WERI-Rb-1 (cell line): ENCODE results near the gene ZNF273.

Source experiments
- DNase-seq: peaks from one replicate; pipeline ENCODE4 v3.0.0-alpha.2; 2020
- H3K27ac ChIP-seq: fragments of 250-450 bp; sonication (Bioruptor Pico); 2 replicates; pipeline ENCODE4 v1.5.1; 2020; ENCODE audit warnings: mild to moderate bottlenecking, moderate library complexity
- H3K27me3 ChIP-seq: fragments of 250-450 bp; sonication (Bioruptor Pico); 2 replicates; pipeline ENCODE4 v1.5.1; 2021; ENCODE audit warnings: mild to moderate bottlenecking, low read depth, moderate library complexity; ENCODE audit not compliant: insufficient read depth, severe bottlenecking
- H3K36me3 ChIP-seq: fragments of 250-450 bp; sonication (Bioruptor Pico); 2 replicates; pipeline ENCODE4 v1.5.1; 2020; ENCODE audit warnings: mild to moderate bottlenecking, moderate library complexity
- H3K4me3 ChIP-seq: 2 replicates; pipeline ENCODE4 v1.5.1; 2011; ENCODE audit warnings: low read depth, mild to moderate bottlenecking, control low read depth, low read length
- H3K9me3 ChIP-seq: fragments of 250-450 bp; sonication (Bioruptor Pico); 2 replicates; pipeline ENCODE4 v1.5.1; 2021; ENCODE audit warnings: mild to moderate bottlenecking, moderate library complexity; ENCODE audit not compliant: severe bottlenecking
- TF ChIP-seq, protein P1 (sequence below): IDR thresholded peaks from 2 replicates; pipeline ENCODE4 v1.5.1; 2011; ENCODE audit warnings: low read depth, mild to moderate bottlenecking, control low read depth, inconsistent platforms, low read length

The ZNF273 gene

DNA sequence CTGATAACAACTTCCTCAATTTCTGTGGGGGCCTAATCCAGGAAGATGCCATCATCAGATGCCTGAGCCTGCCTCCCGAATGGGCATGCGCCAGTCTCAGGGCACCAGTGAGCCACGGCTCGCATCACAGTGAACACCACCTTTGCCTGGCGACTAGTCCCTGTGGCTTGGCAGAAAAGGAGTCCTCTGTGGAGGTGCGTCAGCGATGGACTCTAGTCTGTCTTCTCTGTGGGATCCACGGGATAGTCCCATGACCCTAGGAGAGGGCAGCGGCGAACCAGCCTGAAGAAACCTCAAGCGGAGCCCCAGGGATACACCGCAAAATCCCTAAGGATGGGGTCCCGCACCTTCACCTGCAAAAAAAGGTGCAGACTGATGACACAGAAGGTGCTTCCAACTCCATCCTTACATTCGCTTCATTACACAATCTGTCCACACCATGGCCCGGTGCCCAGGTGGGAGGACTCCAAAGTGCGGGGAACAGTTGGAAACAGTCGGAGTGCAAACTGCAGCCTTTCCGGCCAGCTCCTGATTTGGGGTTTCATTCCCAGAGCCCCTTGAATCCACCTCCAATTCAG, 35.1 kb upstream of the ZNF273 start:
- no peak overlapping the region for H3K4me3 ChIP-seq
- peaks cover 2% of the 10 kb centered on the region for H3K27me3 ChIP-seq
- H3K9me3 ChIP-seq: peaks cover 32% of the 10 kb centered on the region
- no peak overlapping the region for H3K27ac ChIP-seq
- TF ChIP-seq, protein P1, sequence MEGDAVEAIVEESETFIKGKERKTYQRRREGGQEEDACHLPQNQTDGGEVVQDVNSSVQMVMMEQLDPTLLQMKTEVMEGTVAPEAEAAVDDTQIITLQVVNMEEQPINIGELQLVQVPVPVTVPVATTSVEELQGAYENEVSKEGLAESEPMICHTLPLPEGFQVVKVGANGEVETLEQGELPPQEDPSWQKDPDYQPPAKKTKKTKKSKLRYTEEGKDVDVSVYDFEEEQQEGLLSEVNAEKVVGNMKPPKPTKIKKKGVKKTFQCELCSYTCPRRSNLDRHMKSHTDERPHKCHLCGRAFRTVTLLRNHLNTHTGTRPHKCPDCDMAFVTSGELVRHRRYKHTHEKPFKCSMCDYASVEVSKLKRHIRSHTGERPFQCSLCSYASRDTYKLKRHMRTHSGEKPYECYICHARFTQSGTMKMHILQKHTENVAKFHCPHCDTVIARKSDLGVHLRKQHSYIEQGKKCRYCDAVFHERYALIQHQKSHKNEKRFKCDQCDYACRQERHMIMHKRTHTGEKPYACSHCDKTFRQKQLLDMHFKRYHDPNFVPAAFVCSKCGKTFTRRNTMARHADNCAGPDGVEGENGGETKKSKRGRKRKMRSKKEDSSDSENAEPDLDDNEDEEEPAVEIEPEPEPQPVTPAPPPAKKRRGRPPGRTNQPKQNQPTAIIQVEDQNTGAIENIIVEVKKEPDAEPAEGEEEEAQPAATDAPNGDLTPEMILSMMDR: no peak
- DNase-seq: no peak
- H3K36me3 ChIP-seq: no peaks in the 10 kb centered on the region

DNA sequence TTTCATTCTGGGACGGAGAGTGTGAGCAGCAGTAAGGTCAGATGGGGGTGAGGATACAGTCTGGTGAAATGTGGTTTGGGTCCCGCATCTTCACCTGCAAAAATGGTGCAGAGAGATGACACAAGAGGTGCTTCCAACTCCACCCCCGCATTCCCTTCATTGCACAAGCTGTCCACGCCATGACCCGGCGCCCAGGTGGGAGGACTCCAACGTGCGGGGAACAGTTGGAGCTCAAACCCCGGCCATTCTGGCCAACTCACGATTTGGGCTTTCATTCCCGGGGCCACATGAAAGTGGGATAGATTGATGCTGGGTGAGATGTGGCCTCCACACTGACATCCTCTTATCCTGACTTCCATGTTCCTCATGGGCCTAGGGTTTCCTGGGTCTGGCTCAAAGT, 34.6 kb upstream of the ZNF273 start:
- H3K9me3 ChIP-seq: peaks cover 38% of the 10 kb centered on the region
- no peak overlapping the region for H3K27ac ChIP-seq
- H3K36me3 ChIP-seq: no peaks in the 10 kb centered on the region
- DNase-seq: no peak
- peaks cover 2% of the 10 kb centered on the region for H3K27me3 ChIP-seq
- no peak overlapping the region for H3K4me3 ChIP-seq
- TF ChIP-seq, protein P1: no peak

DNA sequence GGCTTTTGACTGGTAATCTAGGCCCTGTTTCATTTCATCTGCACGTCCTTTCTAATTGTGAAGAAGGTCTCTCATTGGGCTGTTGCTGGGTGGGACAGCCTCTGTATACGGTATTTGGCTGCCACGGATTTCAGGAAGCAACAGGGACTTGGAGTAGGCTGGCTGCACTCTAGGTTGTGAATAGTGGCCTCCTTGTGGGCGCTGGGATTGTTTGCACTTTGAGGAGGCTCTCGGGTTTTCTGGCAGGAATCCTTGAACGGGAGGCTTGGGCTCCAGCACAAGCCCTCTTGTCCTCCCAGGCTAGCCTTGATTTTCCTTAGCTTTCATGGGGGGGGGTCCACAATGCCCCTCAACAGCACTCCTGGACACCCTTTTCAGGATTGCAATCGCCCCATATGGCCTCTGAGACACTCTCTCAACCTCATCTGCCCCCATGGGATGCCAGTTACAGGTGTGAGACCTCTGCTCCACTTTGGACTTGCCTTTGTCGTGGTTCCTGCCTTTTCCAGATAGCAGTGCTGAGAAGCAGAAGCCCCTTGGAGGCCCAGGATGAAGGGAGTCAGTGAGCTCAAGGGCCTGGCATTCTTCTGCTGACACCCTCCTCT, 33.9 kb upstream of the ZNF273 start:
- Histone ChIP-seq H3K4me3 (no peak overlapping the region), H3K27me3 (peaks cover 2% of the 10 kb centered on the region), H3K36me3 (no peaks in the 10 kb centered on the region), H3K9me3 (peaks cover 40% of the 10 kb centered on the region), H3K27ac (no peak overlapping the region)
- TF ChIP-seq, protein P1: no peak
- DNase-seq: no peak

DNA sequence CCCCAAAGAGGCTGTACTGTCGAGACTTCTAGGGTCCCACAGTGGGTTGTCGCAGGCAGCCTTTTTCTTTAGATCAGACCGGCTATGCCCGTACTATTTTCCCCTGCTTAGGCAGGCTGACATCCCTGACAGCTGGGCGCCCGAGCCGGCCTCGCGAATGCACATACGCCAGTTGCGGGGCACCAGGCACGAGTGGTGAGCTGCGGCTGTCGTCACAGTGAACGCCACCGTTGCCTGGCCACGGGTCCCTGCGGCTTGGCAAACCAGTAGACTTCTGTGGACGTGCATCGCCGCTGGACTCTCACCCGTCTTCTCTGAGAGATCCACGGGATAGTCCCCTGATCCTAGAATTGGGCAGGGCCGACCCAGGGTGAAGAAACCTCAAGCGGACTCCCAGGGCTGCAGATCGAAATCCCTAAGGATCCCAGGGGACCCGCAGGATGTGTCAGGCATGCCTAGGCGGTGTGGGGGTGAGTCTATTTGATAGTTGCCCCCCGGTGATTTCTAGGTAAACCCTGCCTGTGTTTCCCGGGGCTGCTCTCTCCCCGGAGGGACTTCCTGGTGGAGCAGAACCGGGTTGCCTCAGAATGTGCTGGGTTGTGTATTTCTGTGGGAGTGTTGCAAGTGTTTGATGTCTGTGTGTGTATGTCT, 33.0 kb upstream of the ZNF273 start:
- Histone ChIP-seq H3K27ac (no peak overlapping the region), H3K9me3 (peaks cover 46% of the 10 kb centered on the region), H3K27me3 (peaks cover 2% of the 10 kb centered on the region), H3K36me3 (no peaks in the 10 kb centered on the region), H3K4me3 (no peak overlapping the region)
- TF ChIP-seq, protein P1: no peak
- no peak for DNase-seq

DNA sequence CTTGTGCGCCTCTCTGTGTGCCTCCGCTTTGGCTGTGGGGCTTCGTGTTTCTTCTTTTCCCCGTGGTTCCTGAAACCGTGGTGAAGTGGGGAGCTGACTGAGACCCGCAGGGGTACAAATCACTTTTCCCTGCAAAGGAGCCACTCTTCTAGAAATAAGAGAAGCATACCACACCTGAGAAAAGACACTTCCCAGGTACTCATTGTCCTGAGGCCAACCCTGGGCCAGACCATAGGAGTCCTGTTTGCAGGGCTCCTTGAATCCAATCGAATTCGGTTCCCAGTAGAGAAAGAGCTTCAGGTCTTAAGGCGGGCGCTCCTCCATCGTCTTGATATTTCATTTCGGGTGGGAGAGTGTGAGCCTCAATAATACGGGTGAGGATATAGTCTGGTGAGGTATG, 32.4 kb upstream of the ZNF273 start:
- no peak for DNase-seq
- Histone ChIP-seq H3K27me3 (peaks cover 2% of the 10 kb centered on the region), H3K36me3 (no peaks in the 10 kb centered on the region), H3K9me3 (peaks cover 51% of the 10 kb centered on the region), H3K4me3 (no peak overlapping the region), H3K27ac (no peak overlapping the region)
- TF ChIP-seq, protein P1: no peak

DNA sequence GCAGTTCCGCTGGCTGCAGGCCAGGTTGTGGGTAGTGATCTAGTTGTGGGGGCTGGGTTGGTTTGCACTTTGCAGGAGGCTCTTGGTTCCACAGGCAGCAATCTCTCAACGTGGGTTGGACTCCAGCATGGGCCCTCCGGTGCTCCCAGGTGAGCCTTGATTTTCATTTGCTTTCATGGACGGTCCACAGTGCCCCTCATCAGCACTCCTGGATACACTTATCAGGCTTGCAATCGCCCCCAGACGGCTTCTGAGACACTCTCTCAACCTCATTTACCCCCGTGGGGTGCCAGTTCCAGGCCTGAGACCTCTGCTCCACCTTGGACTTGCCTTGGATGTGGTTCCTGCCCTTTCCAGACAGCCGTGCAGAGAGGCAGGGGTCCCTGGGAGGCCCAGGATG, 31.3 kb upstream of the ZNF273 start:
- no peak for DNase-seq

More for the DNA sequence above, 31.3 kb upstream of the ZNF273 start:
- Histone ChIP-seq H3K27me3 (peaks cover 2% of the 10 kb centered on the region), H3K4me3 (no peak overlapping the region), H3K36me3 (no peaks in the 10 kb centered on the region), H3K27ac (no peak overlapping the region), H3K9me3 (peaks cover 58% of the 10 kb centered on the region)
- TF ChIP-seq, protein P1: no peak
